ENCODE data around the gene MRPS18B. TPM values are rescaled to one million over a fixed set of nuclear protein-coding genes. Genes with fewer than 3 reads are reported as not detected.

The MRPS18B gene
- total RNA-seq, 6 donors from 2014 or later: 23.0 to 62.5 (median 45.7) TPM

- no peaks in the 10 kb centered on the region for H3K9me3 ChIP-seq
- peaks cover 32 to 43% (median 36%) of the 10 kb centered on the region in 4 donors for H3K4me1 ChIP-seq
- 0 to 1% methylated on average over 39 to 45 of the region's 59 CpGs for WGBS, 2 donors
- DNase-seq: peak; percentile 98 to 100
- H3K27ac ChIP-seq: peak within 1 kb of the TSS; percentile 89 to 94 (median 90)
- peak; percentile 100 for ATAC-seq (ENCODE audit: low FRiP score in 2 of 2)
- TF ChIP-seq POLR2A (IDR thresholded peaks at IDR 0.05) (peak in 3 of 4 donors; percentile 68 to 83 (median 69)), CTCF (IDR thresholded peaks at IDR 0.05) (peak in 2 of 6 experiments; percentile 2 to 21), EP300 (IDR thresholded peaks at IDR 0.05) (peak in 1 of 4 donors; percentile 52), POLR2AphosphoS5 (IDR thresholded peaks at IDR 0.05) (peak; percentile 92)
- no peaks in the 10 kb centered on the region for H3K27me3 ChIP-seq
- no peaks in the 10 kb centered on the region for H3K36me3 ChIP-seq
- peak within 1 kb of the TSS; percentile 70 to 84 (median 72) for H3K4me3 ChIP-seq
Measured at GRCh38 chr6:30571075-30571761, 46.4 kb upstream of the MRPS18B start, which contains the start of gene ABCF1. Gene ABCF1 (plus strand): TSS chr6:30571442. CDS start chr6:30571488, 46 bp downstream.

DNA sequence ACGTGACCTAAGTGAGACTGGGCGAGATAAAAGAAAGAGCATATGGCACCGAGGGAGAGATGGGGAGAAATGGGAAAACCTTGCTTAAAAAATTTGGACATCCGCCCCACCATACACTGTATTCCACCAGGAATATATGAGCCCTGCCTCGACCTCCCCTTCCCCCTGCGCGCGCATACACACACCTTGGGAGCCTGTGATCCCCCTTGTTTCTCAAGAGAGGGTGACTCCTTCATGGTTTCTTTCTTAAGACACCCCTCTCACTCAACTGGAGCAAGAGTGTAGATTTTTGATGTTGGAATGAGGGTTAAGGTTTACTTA is 45.9 kb upstream of the MRPS18B start:
- TF ChIP-seq POLR2A (IDR thresholded peaks at IDR 0.05) (no peak), POLR2AphosphoS5 (IDR thresholded peaks at IDR 0.05) (no peak), CTCF (IDR thresholded peaks at IDR 0.05) (no peak), EP300 (IDR thresholded peaks at IDR 0.05) (no peak)
- DNase-seq (no peak), ATAC-seq (ENCODE audit: low FRiP score in 2 of 2) (no peak)
- 0 to 1% methylated on average over 8 of the region's 8 CpGs for WGBS, 2 donors
- no peaks in the 10 kb centered on the region for H3K9me3 ChIP-seq
- H3K27me3 ChIP-seq: no peaks in the 10 kb centered on the region
- peaks cover 0 to 5% (median 0%) of the 10 kb centered on the region in 4 donors for H3K36me3 ChIP-seq
- peak overlapping the region; percentile 89 to 94 (median 90) for H3K27ac ChIP-seq
- H3K4me1 ChIP-seq: peaks cover 32 to 43% (median 36%) of the 10 kb centered on the region in 4 donors
- peak overlapping the region; percentile 70 to 84 (median 72) for H3K4me3 ChIP-seq

- TF ChIP-seq CTCF (IDR thresholded peaks at IDR 0.05) (no peak), POLR2A (IDR thresholded peaks at IDR 0.05) (no peak), POLR2AphosphoS5 (IDR thresholded peaks at IDR 0.05) (no peak), EP300 (IDR thresholded peaks at IDR 0.05) (no peak)
- no peaks in the 10 kb centered on the region for H3K27me3 ChIP-seq
- H3K9me3 ChIP-seq: no peaks in the 10 kb centered on the region
- ATAC-seq (ENCODE audit: low FRiP score in 2 of 2) (no peak), DNase-seq (no peak)
- H3K4me1 ChIP-seq: peaks cover 32 to 43% (median 36%) of the 10 kb centered on the region in 4 donors
- peak overlapping the region; percentile 70 to 84 (median 72) for H3K4me3 ChIP-seq
- peaks cover 0 to 9% (median 2%) of the 10 kb centered on the region in 4 donors for H3K36me3 ChIP-seq
- peak overlapping the region; percentile 89 to 94 (median 90) for H3K27ac ChIP-seq
Measured at GRCh38 chr6:30572148-30572547, 45.5 kb upstream of the MRPS18B start.

DNA sequence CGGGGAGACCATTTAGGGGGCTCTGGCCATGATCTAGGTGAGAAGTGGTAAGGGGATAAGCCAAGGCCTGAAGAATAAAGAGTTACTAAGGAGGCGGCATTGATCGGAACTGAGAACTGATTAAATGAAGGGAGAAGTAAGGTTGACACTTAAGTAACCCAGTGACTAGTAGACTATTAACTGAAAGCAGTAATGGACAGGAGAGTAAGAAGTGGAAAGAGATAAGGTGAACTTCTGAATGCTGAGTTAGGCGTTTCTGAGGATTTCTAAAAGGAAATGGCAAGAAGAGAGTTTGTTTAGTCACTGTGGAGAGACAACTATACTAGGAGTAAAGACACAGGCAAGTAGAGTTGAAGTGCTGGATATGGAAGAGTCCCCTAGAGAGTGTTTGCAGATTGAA is 44.5 kb upstream of the MRPS18B start:
- Histone ChIP-seq H3K27ac (no peak overlapping the region), H3K36me3 (peaks cover 6 to 18% (median 10%) of the 10 kb centered on the region in 4 donors), H3K4me3 (no peak overlapping the region), H3K9me3 (no peaks in the 10 kb centered on the region), H3K4me1 (peaks cover 32 to 43% (median 36%) of the 10 kb centered on the region in 4 donors), H3K27me3 (no peaks in the 10 kb centered on the region)
- TF ChIP-seq EP300 (IDR thresholded peaks at IDR 0.05) (no peak), POLR2A (IDR thresholded peaks at IDR 0.05) (no peak), POLR2AphosphoS5 (IDR thresholded peaks at IDR 0.05) (no peak), CTCF (IDR thresholded peaks at IDR 0.05) (no peak)
- 47 to 53% methylated on average over 4 of the region's 4 CpGs for WGBS, 2 donors
- DNase-seq (no peak), ATAC-seq (ENCODE audit: low FRiP score in 2 of 2) (no peak)

Data from upper lobe of left lung (tissue), 6 donors.